Keratinocyte (primary cell): ENCODE results near the gene SMCP. TPM values are rescaled to one million over a fixed set of nuclear protein-coding genes. Genes with fewer than 3 reads are reported as not detected.

Source experiments
- DNase-seq: peaks from one replicate; pipeline ENCODE4 v3.0.0-alpha.2; 2011; ENCODE audit warnings: low read depth, missing footprints, low spot score
- FAIRE-seq: peaks from 2 replicates; lab custom pipeline; 2011; peaks lifted over from hg19 to GRCh38; lab: Jason Lieb, UNC
- H2AFZ ChIP-seq: 2 replicates; pipeline ENCODE4 v1.6.0; 2012; ENCODE audit warnings: low read length, control low read depth, inconsistent platforms; ENCODE audit not compliant: control insufficient read depth
- H3K27ac ChIP-seq: 2 replicates; pipeline ENCODE4 v1.5.1; 2011; ENCODE audit warnings: low read length; ENCODE audit not compliant: control insufficient read depth, insufficient read depth
- H3K27me3 ChIP-seq: 3 replicates; pipeline ENCODE4 v1.6.0; 2011; ENCODE audit warnings: low read length; ENCODE audit not compliant: control insufficient read depth, insufficient read depth; ENCODE audit errors: extremely low read depth
- H3K36me3 ChIP-seq, 2 experiments: 2 replicates in 1 of 2; 3 replicates in 1 of 2; pipeline ENCODE4 v1.5.1; 2011; ENCODE audit warnings: low read length in 2 of 2, mild to moderate bottlenecking in 1 of 2; ENCODE audit not compliant: control insufficient read depth in 2 of 2, insufficient read depth in 2 of 2; ENCODE audit errors: extremely low read depth in 1 of 2
- H3K4me1 ChIP-seq: 3 replicates; pipeline ENCODE4 v1.5.1; 2011; ENCODE audit warnings: low read length; ENCODE audit not compliant: control insufficient read depth, insufficient read depth; ENCODE audit errors: extremely low read depth
- H3K4me2 ChIP-seq: 3 replicates; pipeline ENCODE4 v1.6.0; 2011; ENCODE audit warnings: low read depth, low read length; ENCODE audit not compliant: control insufficient read depth, insufficient read depth; ENCODE audit errors: extremely low read depth
- H3K4me3 ChIP-seq, 3 experiments: fragments of 200-600 bp in 1 of 3; sonication (generic) in 1 of 3; 2 replicates in 2 of 3; 3 replicates in 1 of 3; pipeline ENCODE4 v1.5.1; 2011 to 2016; ENCODE audit warnings: low read length in 3 of 3, mild to moderate bottlenecking in 3 of 3, control low read depth in 2 of 3, inconsistent platforms in 1 of 3, low read depth in 1 of 3, mixed read lengths in 1 of 3, mixed run types in 1 of 3, moderate library complexity in 1 of 3; ENCODE audit not compliant: control insufficient read depth in 2 of 3, insufficient read depth in 2 of 3; ENCODE audit errors: extremely low read depth in 1 of 3
- H3K79me2 ChIP-seq: 2 replicates; pipeline ENCODE4 v1.6.0; 2012; ENCODE audit warnings: low read length; ENCODE audit not compliant: control insufficient read depth, insufficient read depth
- H3K9ac ChIP-seq: 3 replicates; pipeline ENCODE4 v1.6.0; 2011; ENCODE audit warnings: low read length; ENCODE audit not compliant: control insufficient read depth, insufficient read depth; ENCODE audit errors: extremely low read depth
- H3K9me1 ChIP-seq: 3 replicates; pipeline ENCODE4 v1.6.0; 2011; ENCODE audit warnings: low read length; ENCODE audit not compliant: control insufficient read depth, insufficient read depth; ENCODE audit errors: extremely low read depth
- H3K9me3 ChIP-seq: 2 replicates; pipeline ENCODE4 v1.5.1; 2012; ENCODE audit warnings: low read depth, low read length; ENCODE audit not compliant: control insufficient read depth
- H4K20me1 ChIP-seq: 3 replicates; pipeline ENCODE4 v1.6.0; 2011; ENCODE audit warnings: low read length; ENCODE audit not compliant: control insufficient read depth, insufficient read depth; ENCODE audit errors: extremely low read depth
- CTCF ChIP-seq, 3 experiments: IDR thresholded peaks in 1 of 3; conservative IDR thresholded peaks in 1 of 3; optimal IDR thresholded peaks in 1 of 3; 2 replicates in 2 of 3; 3 replicates in 1 of 3; pipeline versions ENCODE3 to v1.5.1; 2011; ENCODE audit warnings: low read length in 3 of 3, mild to moderate bottlenecking in 3 of 3, moderate library complexity in 2 of 3, control low read depth in 1 of 3, inconsistent platforms in 1 of 3; ENCODE audit not compliant: insufficient read depth in 2 of 3; ENCODE audit errors: extremely low read depth in 1 of 3
- EZH2 ChIP-seq: IDR thresholded peaks from one replicate; pipeline ENCODE4 v1.6.1; 2012; ENCODE audit warnings: inconsistent platforms, mild to moderate bottlenecking, low read length, moderate library complexity
- dilution Hi-C: fragments of 300-500 bp; cut with MboI; formaldehyde crosslinking; loops from one replicate; pipeline ENCODE4 v1.7.0; 2020; ENCODE audit warnings: low sequenced_read_pairs; ENCODE audit not compliant: extremely low pct_ligation_motif_present
- polyA plus RNA-seq, 5 experiments: library from polyadenylated mRNA; depleted of rRNA in 3 of 5; stranded (reverse) in 3 of 5; stranded (forward) in 1 of 5; unstranded in 1 of 5; fragments of >200 nt; gene quantifications; 1 replicate in 1 of 5; 2 replicates in 3 of 5; 3 replicates in 1 of 5; pipeline versions ENCODE4 v1.2.1 to v1.2.3, GENCODE V29; 2011 to 2012; ENCODE audit warnings: missing spikeins in 2 of 5, low read depth in 1 of 5, low replicate concordance in 1 of 5

SMCP gene
- polyA plus RNA-seq, 1 donor (not counting 4 experiments of a cell fraction or from before 2014, with no cell fraction given): not detected

- FAIRE-seq (peak; percentile 55), DNase-seq (no peak)
- Histone ChIP-seq H3K4me1 (peaks cover 49% of the 10 kb centered on the region), H3K9me1 (no peaks in the 10 kb centered on the region), H3K27me3 (no peaks in the 10 kb centered on the region), H3K4me2 (peak overlapping the region; percentile 41), H3K4me3 (no peak overlapping the region), H3K79me2 (no peaks in the 10 kb centered on the region), H3K9ac (peak overlapping the region; percentile 71), H3K9me3 (no peaks in the 10 kb centered on the region), H3K36me3 (no peaks in the 10 kb centered on the region), H4K20me1 (no peaks in the 10 kb centered on the region), H3K27ac (peak overlapping the region; percentile 92), H2AFZ (peak overlapping the region; percentile 1)
- no peak for TF ChIP-seq CTCF (optimal IDR thresholded peaks at IDR 0.05 in 1 of 3, IDR thresholded peaks at IDR 0.05 in 1 of 3, conservative IDR thresholded peaks at IDR 0.05 in 1 of 3; ENCODE audit: extremely low read depth in 1 of 3, insufficient read depth in 2 of 3, low read length in 3 of 3)
- TF ChIP-seq EZH2: no peak
- dilution Hi-C loops: no loop called here
Observed at GRCh38 chr1:152904688-152905440, 26.7 kb downstream of the SMCP start.

GRCh38 chr1:152906023-152906565, 28.0 kb downstream of the SMCP start:
- peak overlapping the region in 2 of 3 experiments; percentile 7 to 29 for H3K4me3 ChIP-seq
- H3K79me2 ChIP-seq: no peaks in the 10 kb centered on the region
- H3K4me1 ChIP-seq: peaks cover 49% of the 10 kb centered on the region
- peak overlapping the region; percentile 71 for H3K9ac ChIP-seq
- TF ChIP-seq CTCF (optimal IDR thresholded peaks at IDR 0.05 in 1 of 3, IDR thresholded peaks at IDR 0.05 in 1 of 3, conservative IDR thresholded peaks at IDR 0.05 in 1 of 3; ENCODE audit: extremely low read depth in 1 of 3, insufficient read depth in 2 of 3, low read length in 3 of 3): no peak
- no peak for TF ChIP-seq EZH2
- peak overlapping the region; percentile 82 for H3K4me2 ChIP-seq
- H3K27ac ChIP-seq: peak overlapping the region; percentile 92
- DNase-seq (peak; percentile 97), FAIRE-seq (peak; percentile 99)
- no peaks in the 10 kb centered on the region for H3K27me3 ChIP-seq
- no peaks in the 10 kb centered on the region for H3K36me3 ChIP-seq
- H3K9me3 ChIP-seq: no peaks in the 10 kb centered on the region
- H3K9me1 ChIP-seq: no peaks in the 10 kb centered on the region
- dilution Hi-C loops: no loop called here
- H2AFZ ChIP-seq: peak overlapping the region; percentile 67
- no peaks in the 10 kb centered on the region for H4K20me1 ChIP-seq
